Suprapubic skin (tissue), 4 donors: Measurements from ENCODE around the gene WDR55. TPM values are rescaled to one million over a fixed set of nuclear protein-coding genes. Genes with fewer than 3 reads are reported as not detected.

Experiments used
- total RNA-seq, 4 donors: library from RNA; depleted of rRNA; stranded (reverse); fragments of >200 nt; gene quantifications; one replicate each; pipeline ENCODE4 v1.1.0, GENCODE V29; 2016

WDR55 gene
- total RNA-seq, 4 donors from 2014 or later = 15.7 to 41.5 (median 22.8) TPM

Other genes with a start within 250 kb of the WDR55 start
- gene EIF4EBP3, start 117.2 kb upstream of the WDR55 start, total RNA-seq = 10 to 100 TPM; 19.2 to 46.1 (median 30.3) TPM
- 10 to 100 TPM; 15.8 to 27.7 (median 17.6) TPM for gene SRA1, start 107.4 kb upstream of the WDR55 start, total RNA-seq
- gene APBB3, start 100.3 kb upstream of the WDR55 start, total RNA-seq = 10 to 100 TPM; 14.5 to 57.9 (median 27.3) TPM
- gene SLC35A4, start 100.1 kb upstream of the WDR55 start, total RNA-seq = 10 to 100 TPM; 30.7 to 85.0 (median 63.1) TPM
- gene CD14, start 31.7 kb upstream of the WDR55 start, total RNA-seq = 10 to 100 TPM in 2 of 4 donors, 1 to 10 TPM in 2; 6.7 to 12.6 (median 9.9) TPM
- gene TMCO6, start 25.5 kb upstream of the WDR55 start, total RNA-seq = 10 to 100 TPM; 22.3 to 61.6 (median 38.8) TPM
- 10 to 100 TPM; 47.2 to 62.8 (median 57.4) TPM for gene NDUFA2, start 17.3 kb upstream of the WDR55 start, total RNA-seq
- 100 to 1,000 TPM in 2 of 4 donors, 10 to 100 TPM in 2; 73.2 to 149 (median 92.0) TPM for gene IK, start 17.1 kb upstream of the WDR55 start, total RNA-seq
- 1 to 10 TPM in 3 of 4 donors, under 1 TPM in 1; 0.98 to 3.5 (median 2.6) TPM for gene DND1, start 8.7 kb downstream of the WDR55 start, total RNA-seq
- 10 to 100 TPM; 73.3 to 87.0 (median 79.2) TPM for gene HARS1, start 26.5 kb downstream of the WDR55 start, total RNA-seq
- 10 to 100 TPM; 21.0 to 57.0 (median 35.1) TPM for gene HARS2, start 26.6 kb downstream of the WDR55 start, total RNA-seq
- 10 to 100 TPM; 18.2 to 36.3 (median 28.0) TPM for gene ZMAT2, start 35.5 kb downstream of the WDR55 start, total RNA-seq
- gene PCDHA1, start 121.2 kb downstream of the WDR55 start, total RNA-seq = not detected
- gene PCDHA2, start 129.9 kb downstream of the WDR55 start, total RNA-seq = not detected
- under 1 TPM; 0.23 to 0.89 (median 0.40) TPM for gene PCDHA3, start 136.2 kb downstream of the WDR55 start, total RNA-seq
- gene PCDHA4, start 142.2 kb downstream of the WDR55 start, total RNA-seq = under 1 TPM; 0.21 to 0.62 (median 0.54) TPM
- gene PCDHA5, start 156.7 kb downstream of the WDR55 start, total RNA-seq = under 1 TPM in 3 of 4 donors, not detected in 1; 0.15 to 0.42 (median 0.16) TPM
- under 1 TPM in 3 of 4 donors, not detected in 1; 0.55 to 0.89 (median 0.56) TPM for gene PCDHA6, start 163.1 kb downstream of the WDR55 start, total RNA-seq
- under 1 TPM in 2 of 4 donors, not detected in 2; 0.38 to 0.52 TPM for gene PCDHA7, start 169.4 kb downstream of the WDR55 start, total RNA-seq
- gene PCDHA8, start 176.3 kb downstream of the WDR55 start, total RNA-seq = under 1 TPM in 3 of 4 donors, not detected in 1; 0.16 to 0.40 (median 0.17) TPM
- gene PCDHA9, start 183.5 kb downstream of the WDR55 start, total RNA-seq = under 1 TPM; 0.08 to 0.34 (median 0.26) TPM
- gene PCDHA10, start 191.0 kb downstream of the WDR55 start, total RNA-seq = 1 to 10 TPM in 1 of 4 donors, under 1 TPM in 3; 0.42 to 1.0 (median 0.57) TPM
- under 1 TPM in 2 of 4 donors, not detected in 2; 0.26 to 0.93 TPM for gene PCDHA11, start 204.1 kb downstream of the WDR55 start, total RNA-seq
- gene PCDHA12, start 210.4 kb downstream of the WDR55 start, total RNA-seq = under 1 TPM in 3 of 4 donors, not detected in 1; 0.36 to 0.85 (median 0.48) TPM
- gene PCDHA13, start 217.2 kb downstream of the WDR55 start, total RNA-seq = under 1 TPM in 2 of 4 donors, not detected in 2; 0.38 to 0.47 TPM